ENCODE results near the gene MRPL36.

The MRPL36 gene

DNA sequence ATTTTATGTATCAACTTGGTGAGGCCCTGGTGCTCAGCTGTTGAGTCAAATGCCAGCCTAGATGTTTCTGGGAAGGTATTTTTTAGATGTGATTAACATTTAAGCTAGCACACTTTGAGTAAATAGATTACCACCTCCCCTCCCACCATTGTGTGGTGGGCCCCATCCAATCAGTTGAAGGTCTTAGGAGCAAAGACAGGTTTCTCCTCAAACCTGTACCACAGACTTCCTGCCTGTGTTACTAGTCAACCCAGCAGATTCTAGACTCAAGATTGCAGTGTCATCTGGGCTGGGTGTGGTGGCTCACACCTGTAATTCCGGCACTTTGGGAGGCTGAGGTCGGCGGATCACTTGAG, 33.8 kb downstream of the MRPL36 start:
- no peak for DNase-seq

- no peak for DNase-seq
These were observed 34.3 kb downstream of the MRPL36 start for GRCh38 chr5:1765141-1765879.

DNA sequence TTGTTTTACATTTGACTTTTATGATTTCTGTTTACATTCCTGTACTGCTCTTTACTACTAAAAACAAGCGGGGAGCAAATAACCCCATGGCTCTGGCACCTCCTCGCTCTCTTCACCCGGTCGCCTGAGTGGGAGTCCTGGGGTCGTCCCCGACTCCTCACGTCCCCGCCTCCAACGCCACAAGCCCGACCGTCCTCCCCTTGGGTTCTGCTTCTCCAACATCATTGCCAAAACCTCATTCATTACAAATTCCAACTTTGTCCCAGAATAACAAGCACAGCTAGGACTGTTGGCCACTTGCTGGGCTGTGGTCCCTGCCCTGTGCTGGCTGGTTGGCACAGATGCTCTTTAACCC, 35.1 kb downstream of the MRPL36 start:
- DNase-seq: no peak

GRCh38 chr5:1763960-1764605, 35.6 kb downstream of the MRPL36 start:
- DNase-seq: no peak

DNA sequence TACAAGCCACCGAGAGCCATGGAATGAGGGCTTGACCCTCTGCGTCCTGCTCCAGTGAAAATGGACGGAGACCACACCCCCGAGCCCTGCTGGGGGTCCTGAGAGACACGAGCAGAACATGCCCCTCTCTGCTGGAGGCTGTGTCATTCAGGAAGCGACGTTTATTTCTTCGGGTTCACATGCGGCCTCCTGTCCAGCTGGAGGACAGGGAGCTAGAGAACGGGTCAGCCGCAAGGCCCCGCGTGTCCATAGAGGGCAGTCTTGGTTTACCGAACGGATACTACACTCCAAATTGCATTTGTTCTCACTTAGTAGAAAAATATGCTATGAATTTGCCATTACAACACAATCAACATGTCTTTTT, 36.1 kb downstream of the MRPL36 start:
- no peak for DNase-seq

- no peak for DNase-seq
These were observed 36.6 kb downstream of the MRPL36 start for GRCh38 chr5:1762883-1763547.

DNA sequence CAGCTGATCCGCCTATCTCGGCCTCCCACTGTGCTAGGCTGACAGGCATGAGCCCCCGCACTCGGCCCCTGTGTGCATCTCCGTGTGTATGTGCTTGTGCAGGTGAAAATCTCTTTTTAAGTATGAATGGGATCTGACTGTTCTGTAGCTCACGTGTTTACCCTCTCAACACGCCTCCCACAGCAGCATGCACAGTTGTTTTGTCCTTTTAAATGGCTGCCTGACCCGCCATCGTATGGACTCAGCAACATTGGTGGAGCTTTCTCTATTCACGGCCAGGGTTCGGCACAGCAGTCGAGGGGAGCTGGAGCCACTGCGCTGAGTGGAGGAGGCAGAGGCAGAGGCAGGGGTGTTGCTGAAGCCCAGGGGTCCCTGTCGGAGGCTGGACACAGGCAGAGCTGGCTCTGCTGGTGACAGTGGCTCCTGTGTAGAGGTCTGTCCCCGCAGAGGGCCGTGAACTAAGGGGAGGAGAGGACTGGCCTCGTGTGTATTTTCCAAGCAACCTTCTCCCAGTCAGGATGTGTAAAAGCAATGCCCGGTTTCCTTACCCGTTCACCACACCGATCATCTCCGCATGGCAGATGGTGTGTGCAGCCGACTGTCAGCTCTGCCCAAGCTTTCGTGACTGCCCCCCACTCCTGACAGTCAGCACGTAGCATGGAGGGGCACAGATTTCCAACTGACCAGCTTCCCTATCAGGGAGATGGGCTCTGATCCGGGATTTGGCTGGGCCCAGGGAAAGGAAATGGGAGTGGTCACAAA, 37.3 kb downstream of the MRPL36 start:
- DNase-seq: no peak

DNA sequence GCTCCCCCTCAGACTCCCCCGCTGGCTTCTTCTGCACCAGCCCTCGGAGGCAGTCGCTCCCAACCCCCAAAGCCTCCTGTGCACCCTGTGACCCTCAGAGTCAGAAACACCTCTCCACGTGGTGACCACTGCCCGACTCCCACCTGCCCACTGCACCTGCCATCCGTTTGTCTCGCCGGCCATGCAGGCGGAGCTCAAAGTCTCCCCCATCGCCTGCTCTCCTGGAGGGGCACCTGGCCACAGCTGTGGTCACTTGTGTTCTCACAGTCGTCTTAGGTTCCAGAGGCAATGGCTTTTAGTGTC, 38.2 kb downstream of the MRPL36 start:
- no peak for DNase-seq

- no peak for DNase-seq
These were observed 38.8 kb downstream of the MRPL36 start for GRCh38 chr5:1760656-1761452.

GRCh38 chr5:1760231-1760630, 39.4 kb downstream of the MRPL36 start:
- DNase-seq: no peak

- no peak for DNase-seq
These were observed 40.2 kb downstream of the MRPL36 start for GRCh38 chr5:1759378-1759970.

DNA sequence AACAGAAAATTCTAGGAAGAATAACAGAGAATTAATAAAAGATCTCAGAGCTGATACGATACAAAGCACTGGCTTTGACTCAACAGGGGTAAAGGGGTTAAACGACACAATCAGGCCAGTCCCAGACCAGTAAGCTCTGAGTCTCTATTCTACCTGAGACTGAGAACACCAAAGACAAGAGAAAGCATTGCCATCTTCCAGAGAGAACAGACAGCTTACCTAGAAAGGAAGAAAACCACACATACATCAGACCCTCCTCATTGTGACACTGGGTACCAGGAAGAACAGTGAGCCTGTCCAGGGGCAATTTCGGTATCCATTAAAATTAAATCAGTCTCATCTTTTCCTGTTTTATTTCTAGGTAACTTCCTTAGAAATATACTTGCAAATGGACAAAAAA, 41.1 kb downstream of the MRPL36 start:
- no peak for DNase-seq

DNA sequence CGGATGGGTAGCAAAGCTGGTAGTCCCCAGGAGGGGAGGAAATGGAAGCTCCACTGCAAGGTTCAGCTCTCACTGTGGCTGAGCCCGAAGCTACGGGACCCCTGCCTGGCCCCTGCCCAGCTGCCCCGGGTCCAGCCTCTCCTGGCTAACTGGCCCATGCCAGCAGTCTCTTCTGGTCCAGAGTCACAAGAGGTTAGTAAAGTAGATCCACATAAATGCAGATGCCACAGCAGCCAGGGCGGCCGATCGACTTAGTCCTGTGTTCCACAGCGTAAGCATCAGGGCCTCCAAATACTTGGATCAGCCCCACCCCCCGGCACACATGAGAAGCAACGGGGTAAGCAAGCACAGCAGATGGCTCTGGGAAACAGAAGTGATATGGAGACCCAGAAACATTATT, 42.1 kb downstream of the MRPL36 start:
- no peak for DNase-seq

GRCh38 chr5:1756481-1756880, 43.2 kb downstream of the MRPL36 start:
- no peak for DNase-seq

- DNase-seq: no peak
These were observed 44.2 kb downstream of the MRPL36 start for GRCh38 chr5:1755321-1755949.

GRCh38 chr5:1754531-1755220, 45.0 kb downstream of the MRPL36 start:
- no peak for DNase-seq

DNA sequence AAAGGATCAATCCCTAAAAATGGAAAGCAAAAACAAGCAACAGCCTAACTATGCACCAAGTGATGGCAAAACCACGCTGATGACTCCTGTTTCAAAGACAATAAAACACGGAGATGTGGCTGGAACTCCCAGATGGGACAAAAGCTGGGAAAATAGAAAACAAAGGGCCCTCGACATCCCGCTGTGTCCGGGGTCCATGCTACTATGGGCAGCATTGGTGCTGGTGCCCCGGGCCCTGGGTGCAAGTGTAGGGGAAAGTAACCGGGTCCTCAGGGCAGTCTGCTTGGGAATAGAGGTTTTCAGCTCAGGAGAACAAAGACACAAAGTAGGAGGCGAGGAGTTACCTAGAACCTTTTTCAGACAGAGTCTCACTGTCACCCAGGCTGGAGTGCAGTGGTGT, 46.1 kb downstream of the MRPL36 start:
- no peak for DNase-seq

- DNase-seq: no peak
These were observed 46.8 kb downstream of the MRPL36 start for GRCh38 chr5:1752881-1753280.

DNA sequence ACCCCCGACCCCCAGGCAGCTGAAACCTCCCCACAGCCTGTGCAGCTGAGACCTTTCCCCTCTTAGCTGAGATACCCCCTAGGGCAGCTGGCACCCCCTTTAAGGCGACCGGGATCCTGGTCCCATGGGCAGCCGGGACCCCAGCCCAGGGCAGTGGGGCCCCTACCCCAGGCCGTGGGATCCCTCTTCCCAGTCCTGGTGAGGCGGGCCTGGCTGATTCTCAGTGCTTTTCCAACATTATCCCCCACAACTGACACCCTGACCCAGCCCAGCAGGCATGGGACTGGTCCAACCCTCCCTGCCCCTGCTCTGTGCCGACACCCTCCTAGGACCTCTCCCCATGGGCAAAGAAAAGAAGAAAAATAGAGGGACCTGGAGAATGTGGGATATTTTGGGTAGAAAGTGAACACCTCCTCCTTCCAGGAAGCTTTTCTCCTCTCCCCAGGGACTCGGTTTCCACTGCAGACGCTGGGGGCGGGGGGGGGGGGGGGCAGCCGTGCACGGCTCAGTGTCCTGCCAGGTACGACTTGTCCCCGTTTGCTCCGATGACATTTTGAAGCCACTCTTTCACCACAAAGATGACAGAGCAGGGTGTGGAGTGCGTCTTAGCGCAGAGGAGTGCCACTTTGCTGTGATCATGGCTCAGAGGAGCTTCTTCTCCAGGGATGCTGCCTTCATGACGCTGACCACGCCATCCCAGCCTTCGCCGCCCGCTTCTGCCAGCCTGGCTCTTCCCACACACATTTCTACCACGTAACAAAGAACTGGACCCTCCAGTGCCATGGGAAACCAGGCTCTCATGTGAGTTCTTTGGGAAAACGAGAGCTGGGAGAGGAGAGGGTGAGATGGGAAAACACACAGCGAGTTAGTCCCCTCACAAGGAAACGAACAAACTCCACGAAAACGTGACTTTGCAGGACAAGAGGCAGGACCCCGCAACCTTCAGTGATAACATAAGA, 47.5 kb downstream of the MRPL36 start:
- DNase-seq: no peak
